DMS114 treated with DMSO at 0.1 percent for 48 hours (cell line): Measurements from ENCODE around the gene LRCOL1.
A peak's percentile ranks its signal among the peaks of the same experiment; 100 is the strongest.

Experiments
- DNase-seq: peaks from one replicate; lab custom pipeline; 2025; ENCODE audit not compliant: unreplicated experiment; lab: John Stamatoyannopoulos, UW

LRCOL1 gene

DNA sequence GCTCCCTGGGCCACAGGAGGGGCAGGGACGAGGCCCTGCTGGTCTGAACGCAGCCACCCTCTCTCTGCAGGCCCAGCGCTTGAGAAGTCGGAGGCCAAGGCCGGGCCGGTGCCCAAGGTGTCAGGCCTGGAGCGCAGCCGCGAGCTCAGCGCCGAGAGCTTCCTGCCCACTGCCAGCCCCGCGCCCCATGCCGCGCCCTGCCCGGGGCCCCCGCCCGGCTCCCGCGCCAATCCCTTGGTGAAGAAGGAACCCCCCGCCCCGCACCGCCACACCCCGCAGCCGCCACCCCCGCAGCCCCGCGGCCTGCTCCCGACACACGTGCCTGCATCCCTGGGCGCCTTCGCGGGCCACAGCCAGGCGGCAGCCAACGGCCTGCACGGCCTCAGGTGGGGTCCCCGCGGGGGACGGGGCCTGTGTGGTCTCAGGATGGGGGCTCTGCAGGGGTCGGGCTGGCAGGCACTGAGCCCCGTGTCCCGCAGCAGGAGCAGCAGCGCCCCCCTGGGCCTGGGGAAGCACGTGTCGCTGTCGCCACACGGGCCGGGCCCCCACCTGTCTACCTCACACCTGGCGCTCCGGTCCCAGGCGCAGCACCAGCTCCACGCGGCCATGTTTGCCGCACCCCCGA lies 40.4 kb downstream of the LRCOL1 start:
- DNase-seq = no peak

DNA sequence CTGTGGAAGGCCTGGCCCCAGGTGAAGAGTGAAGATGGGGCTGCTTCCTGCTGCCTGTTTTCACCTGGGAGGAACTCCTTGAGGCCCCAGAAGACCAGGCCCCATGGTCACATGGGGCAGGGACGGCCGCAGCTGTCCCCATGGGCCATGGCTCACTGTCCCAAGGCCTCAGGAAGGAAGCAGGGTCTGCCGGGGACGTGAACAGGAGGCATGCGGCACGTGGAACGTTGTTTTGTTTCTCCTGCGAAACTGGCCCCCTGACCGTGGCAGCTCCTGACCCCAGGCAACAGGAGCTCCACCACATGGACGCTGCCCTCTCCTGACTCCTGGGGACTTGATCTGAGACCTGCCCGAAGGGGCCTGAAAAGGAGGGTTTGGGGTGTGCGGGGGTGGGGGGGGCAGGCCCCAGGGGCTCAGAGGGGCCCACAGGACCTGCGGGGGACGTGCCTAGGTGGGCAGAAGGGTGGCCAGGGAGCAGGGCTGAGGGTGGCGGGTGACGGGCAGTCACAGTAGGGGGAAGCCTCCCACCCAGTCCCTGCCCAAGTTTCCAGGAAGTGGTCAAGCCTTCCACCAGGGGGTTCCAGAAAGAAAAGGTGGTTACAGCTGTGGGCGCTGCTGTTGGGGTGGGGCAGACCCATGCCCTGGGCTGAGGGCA lies 41.4 kb downstream of the LRCOL1 start:
- no peak for DNase-seq

GRCh38 chr12:132568301-132568700 lies 42.1 kb downstream of the LRCOL1 start:
- DNase-seq = no peak

GRCh38 chr12:132566516-132567131 lies 43.8 kb downstream of the LRCOL1 start:
- no peak for DNase-seq

DNA sequence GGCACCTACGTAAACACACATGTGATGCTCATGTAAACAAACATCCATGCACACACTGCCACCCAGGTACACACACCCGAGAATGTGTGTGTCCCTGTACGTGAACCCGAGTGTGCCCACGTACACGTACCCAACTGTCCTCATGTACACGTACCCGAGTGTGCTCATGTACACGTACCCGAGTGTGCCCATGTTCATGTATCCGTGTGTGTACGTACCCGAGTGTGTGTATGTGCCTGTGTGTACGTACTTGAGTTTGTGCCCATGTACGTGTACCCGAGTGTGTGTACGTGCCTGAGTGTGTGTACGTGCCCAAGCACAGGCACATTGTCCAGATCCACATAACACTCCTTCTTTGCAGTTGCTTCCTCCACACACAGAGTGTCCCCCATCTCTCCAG lies 45.0 kb downstream of the LRCOL1 start:
- no peak for DNase-seq

GRCh38 chr12:132563911-132564310 lies 46.5 kb downstream of the LRCOL1 start:
- DNase-seq = no peak

- no peak for DNase-seq
Observed at GRCh38 chr12:132562489-132563021, 47.8 kb downstream of the LRCOL1 start.

- no peak for DNase-seq
Observed at GRCh38 chr12:132561427-132562156, 48.8 kb downstream of the LRCOL1 start.

- DNase-seq = peak; percentile 66
Observed at GRCh38 chr12:132560614-132561426, 49.6 kb downstream of the LRCOL1 start.

DNA sequence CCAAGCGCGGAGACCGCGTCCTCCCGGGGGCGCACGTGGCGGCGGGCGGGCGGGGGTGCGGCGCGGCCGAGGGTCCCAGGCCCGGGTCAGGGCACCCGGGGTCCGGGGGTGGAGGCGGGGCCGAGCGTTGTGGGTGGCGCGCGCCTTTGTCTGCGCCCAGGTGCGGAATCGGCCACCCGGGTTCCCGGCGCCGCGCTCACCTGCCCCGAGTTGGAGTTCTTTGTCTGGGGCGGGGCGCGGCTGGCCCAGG lies 50.1 kb downstream of the LRCOL1 start:
- DNase-seq = no peak

DNA sequence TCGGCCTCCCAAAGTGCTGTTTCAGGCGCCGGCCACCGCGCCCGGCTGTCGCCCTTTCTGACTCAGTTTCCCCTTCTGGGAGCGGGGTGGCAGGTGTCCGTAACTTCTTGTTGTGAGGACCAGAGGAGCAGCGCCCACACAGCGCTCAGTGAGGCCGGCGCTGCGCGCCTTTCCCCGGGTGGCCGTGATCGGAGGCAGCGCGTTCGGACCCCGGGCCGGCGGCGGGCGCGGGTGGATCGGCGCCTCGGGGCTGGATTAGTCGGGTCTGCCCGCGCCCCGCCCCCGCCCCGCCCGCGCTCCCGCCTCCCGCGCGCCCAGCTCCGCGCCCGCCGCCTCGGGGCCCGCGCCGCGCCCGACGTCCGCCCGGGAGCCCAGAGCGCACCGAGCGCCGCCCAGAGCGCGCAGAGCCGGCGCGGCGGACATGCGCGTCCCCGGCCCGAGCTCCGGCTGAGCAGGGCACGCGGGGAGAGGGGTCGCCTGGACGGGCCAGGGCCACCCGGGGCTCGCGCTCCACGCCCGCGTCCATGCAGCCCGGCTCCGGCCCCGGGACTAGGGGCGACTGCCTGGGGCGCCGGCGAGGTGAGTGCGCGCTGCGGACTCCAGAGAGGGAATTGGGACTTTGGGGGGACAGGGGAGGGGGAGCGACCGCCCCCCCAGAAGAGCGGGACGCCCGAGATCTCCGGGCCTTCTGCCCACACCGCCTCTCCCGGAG lies 50.6 kb downstream of the LRCOL1 start:
- peak; percentile 24 for DNase-seq

DNA sequence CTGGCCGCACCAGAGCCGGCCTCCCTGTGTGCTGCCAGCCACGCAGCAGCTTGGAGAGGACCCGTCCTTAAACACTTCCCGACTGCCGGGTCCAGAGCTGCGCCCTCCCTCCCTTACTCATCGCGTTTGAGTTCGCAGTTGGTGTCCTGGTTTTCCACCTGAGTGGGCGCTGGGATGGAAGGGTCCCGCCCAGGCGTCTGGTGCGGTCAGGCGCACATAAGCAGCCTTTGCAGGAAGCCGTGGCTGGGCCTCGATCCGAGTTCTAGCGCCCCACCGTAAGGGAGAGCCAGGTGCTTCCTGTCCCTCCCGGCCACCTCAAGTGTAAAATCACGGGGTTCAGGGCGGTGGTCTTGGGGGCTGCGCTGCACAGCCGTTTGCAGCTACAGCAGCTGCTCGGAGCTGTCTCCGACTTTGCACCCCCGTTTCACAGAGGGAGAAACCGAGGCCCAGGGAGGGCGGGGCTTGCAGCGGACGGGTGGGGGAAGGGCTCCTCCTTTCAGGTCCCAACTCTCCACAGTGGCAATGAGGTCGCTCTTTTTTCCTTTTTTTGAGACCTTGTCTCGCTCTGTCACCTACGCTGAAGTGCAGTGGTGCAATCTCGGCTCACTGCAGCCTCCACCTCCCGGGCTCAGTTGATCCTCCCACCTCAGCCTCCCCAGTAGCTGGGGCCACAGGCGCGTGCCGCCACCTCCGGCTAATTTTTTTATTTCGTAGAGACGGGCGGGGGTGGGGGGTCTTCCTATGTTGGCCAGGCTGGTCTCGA lies 51.3 kb downstream of the LRCOL1 start:
- no peak for DNase-seq

- DNase-seq = no peak
Observed at GRCh38 chr12:132558042-132558856, 52.1 kb downstream of the LRCOL1 start.

DNA sequence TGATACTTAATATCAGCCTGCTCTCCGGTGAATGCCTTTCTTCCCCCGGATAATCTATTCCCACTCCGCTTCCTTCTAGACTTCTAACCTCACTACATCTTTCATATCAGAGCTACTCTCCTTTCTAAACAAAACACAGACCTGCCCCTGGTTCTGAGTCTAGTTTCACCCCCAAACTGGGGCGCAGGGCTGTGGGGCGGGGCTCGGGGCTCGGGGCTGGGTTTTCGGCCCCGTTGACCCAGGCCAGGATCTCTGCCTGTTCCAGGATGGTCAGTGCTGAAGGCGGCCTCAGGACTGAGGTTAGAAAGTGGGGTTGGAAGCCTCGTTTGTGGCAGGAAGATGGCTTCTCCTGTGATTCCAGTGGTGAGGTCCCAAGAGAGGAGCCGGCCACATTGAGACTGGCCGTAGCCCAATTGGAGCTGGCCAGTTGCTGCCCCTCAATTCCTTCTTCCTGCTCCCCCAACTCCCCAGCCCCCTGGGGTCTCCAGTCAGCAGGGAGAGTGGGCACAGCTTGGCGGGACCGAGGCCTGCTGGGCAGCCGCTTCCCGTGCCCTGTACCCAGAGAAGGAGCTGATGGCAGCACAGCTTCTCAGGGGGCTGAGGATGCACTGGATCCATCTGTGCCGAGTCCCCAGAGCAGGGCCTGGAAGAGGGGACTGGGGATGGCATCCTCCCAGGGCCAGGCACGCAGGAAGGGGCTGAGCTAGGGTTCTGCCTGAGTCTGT lies 52.9 kb downstream of the LRCOL1 start:
- no peak for DNase-seq

GRCh38 chr12:132556801-132557200 lies 53.6 kb downstream of the LRCOL1 start:
- DNase-seq = no peak

DNA sequence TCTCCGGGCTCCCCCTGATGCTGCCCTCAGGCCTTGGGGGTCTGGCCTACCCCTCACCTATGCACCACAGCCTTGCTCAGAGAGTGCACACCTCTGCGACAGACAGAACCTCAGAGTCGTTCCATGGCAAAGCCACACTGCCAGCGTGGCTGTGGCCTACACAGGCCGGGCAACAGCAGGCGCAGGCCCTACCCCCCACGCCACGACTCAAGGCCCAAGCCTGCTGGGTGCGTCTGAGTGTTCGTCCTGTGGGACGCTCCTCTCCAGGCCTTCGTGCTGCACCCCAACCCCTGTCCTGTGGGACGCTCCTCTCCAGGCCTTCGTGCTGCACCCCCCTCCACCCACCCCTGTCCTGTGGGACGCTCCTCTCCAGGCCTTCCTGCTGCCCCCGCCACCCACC lies 54.2 kb downstream of the LRCOL1 start:
- DNase-seq = no peak

- no peak for DNase-seq
Observed at GRCh38 chr12:132555686-132556085, 54.7 kb downstream of the LRCOL1 start.
